Left renal cortex interstitium (tissue), 4 donors: ENCODE data around the gene RNF31. TPM values are rescaled to one million over a fixed set of nuclear protein-coding genes. Genes with fewer than 3 reads are reported as not detected.

Experiments
- DNase-seq, 4 donors: peaks; one replicate each; pipeline ENCODE4 v3.0.0-alpha.2; 2013; ENCODE audit warnings: low read depth in 4 of 4, low spot score in 2 of 4, missing footprints in 1 of 4
- polyA plus RNA-seq, 4 donors: library from polyadenylated mRNA; unstranded; fragments of 120-200 nt; gene quantifications; one replicate each; pipeline ENCODE4 v1.2.1, GENCODE V29; 2013; ENCODE audit not compliant: insufficient read length in 4 of 4

RNF31 gene
- polyA plus RNA-seq, 4 donors = 43.6 to 60.2 (median 57.7) TPM

- DNase-seq = no peak
Observed at GRCh38 chr14:24136684-24137528, 10.4 kb upstream of the RNF31 start.

DNA sequence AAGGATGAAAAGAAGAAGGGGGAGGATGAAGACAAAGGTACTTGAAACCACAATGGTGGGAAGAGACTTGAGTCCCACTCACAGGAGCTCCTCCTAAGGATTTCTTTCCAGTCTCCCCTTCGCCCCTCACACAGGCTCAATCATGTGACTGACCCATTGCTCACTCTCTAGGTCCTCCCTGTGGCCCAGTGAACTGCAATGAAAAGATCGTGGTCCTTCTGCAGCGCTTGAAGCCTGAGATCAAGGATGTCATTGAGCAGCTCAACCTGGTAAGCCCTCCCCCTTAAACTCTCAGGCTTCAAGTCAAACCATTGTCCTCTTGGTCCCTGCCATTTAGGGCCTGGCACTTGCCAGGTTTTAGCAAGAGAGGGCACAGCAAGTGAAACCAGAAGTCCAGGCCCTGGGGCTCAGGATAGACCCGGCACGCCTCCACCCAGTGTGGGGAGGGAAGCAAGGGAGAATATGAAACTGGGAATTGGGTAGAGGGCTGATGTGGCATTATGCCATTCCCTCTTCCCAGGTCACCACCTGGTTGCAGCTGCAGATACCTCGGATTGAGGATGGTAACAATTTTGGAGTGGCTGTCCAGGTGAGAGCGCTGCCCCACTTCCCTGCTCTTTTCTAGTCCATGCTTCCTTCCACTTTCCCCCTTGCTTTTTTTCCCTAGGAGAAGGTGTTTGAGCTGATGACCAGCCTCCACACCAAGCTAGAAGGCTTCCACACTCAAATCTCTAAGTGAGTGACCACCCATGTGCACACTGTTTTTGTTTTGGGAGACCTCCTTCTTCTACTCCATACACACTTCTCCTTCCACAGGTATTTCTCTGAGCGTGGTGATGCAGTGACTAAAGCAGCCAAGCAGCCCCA lies 9.5 kb upstream of the RNF31 start:
- no peak for DNase-seq

DNA sequence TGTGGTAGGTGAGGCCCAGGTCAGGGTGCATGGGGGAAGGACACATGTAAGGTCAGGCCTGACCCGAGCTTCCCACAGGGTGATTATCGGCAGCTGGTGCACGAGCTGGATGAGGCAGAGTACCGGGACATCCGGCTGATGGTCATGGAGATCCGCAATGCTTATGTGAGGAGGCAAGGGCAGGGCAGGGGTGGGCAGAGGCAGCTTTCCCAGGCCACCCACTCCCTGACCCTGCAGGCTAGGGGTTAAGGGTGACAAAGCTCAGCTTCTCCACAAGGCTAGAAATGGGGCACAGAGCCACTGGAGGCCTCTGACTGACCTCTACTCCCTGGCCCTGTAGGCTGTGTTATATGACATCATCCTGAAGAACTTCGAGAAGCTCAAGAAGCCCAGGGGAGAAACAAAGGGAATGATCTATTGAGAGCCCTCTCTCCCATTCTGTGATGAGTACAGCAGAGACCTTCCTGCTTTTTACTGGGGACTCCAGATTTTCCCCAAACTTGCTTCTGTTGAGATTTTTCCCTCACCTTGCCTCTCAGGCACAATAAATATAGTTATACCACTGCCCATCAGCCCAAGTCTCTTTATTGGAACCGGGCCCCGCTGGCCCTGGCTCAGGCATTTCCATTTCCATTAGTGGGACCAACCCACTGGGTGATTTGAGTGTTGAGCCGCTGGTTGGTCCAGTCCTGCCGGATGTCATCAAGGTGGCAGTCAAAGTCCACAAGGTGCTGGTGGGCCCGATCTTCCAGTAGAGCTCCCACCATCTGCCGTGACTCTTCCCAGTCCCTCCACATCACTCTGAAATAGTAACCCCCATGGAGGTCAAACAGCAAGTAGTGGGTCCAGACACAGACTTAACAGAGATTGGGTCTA lies 8.7 kb upstream of the RNF31 start:
- DNase-seq = no peak

DNA sequence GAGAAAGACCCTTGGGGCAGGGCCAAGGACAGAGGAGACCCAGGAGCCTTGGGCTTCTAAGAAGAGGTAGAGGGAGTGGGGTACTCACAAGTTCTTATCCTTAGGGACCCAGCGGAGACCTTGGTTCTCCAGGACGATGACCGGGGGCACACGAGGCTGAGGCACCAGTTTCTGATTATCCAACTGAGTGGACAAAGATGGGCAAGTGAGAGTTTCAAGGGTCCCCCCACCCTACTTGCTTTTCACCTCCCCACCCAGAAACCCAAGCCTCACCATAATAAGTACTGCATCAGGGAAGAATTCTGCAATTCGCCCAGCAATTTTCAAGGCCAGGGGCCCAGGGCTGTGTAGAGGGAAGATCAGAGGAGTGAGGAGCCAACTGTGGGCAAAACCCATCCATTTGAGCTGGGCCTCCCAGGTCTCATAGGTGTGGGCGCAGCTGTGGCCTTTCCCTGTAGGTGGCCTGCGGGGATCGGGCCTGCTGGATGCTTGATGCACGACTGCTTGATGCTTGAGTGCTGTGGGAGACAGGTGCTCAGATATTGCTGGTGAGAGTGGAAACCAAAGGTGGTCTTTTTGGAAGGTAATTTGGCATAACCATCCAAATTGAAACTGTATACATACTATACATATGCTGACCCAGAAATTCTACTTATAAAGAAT lies 7.9 kb upstream of the RNF31 start:
- DNase-seq = no peak

GRCh38 chr14:24141097-24141880 lies 6.0 kb upstream of the RNF31 start, which contains the start of gene EMC9:
Gene EMC9, minus strand, starts transcription at chr14:24141591. Its CDS starts 287 bp downstream, at chr14:24141304.
- peak; percentile 98 to 100 (median 99) for DNase-seq

- no peak for DNase-seq
Observed at GRCh38 chr14:24143511-24143910, 3.8 kb upstream of the RNF31 start.

- no peak for DNase-seq
Observed at GRCh38 chr14:24144451-24144850, 2.8 kb upstream of the RNF31 start.

DNA sequence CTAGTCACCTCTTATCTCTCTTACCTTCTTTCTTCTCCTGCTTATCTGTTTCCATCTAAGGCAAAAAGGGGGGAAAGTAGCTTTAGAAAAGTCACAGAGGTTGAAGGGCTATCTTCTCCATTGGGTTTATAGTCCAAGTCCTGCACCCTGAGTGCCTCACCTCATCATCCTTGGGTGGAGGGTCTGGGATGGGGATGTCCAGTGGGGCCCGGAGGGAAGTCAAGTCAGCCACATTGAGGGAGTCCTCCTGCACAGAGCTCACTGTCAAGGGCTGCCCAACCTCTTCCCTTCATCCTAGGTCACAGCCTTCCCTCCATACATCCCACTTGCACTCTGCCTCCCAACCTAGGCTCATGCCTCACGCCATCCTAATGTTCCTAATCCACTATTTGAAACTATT lies 2.1 kb upstream of the RNF31 start:
- no peak for DNase-seq

DNA sequence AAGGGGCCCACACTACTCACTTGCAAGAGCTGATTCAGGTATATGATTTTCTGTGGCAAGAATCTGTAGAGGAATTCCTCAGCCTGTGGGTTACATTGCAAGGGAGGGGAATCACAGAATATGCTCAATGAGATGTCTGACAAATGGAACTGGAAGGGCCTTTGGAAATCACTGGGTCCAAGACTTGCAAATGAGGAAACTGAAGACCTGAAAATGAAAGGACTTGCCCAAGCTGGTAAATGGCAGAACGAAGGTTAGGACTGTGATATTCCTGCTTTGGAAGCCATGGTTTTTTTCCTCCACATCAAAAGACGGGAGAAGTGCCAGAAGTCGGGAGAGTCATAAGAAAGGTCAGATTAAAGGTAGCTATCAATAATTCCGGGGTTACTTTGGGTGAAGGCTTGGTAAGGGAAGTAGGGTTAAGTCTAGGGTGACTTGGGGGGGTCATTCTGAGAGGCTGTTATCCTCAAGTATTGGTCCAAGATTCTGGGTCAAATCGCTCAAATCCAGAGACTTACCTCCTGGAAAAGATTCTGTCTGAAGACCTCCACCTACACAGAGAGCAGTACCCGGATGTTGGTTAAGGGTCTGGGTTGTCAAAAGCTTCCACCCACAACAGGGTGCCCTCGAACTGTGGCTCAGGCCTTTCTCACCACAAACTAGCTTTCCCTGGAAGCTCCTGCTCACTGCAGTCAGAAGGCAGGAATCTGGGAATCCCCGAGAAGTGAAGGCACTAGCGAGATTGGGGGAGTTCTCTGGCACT lies 1.4 kb upstream of the RNF31 start:
- DNase-seq = peak in 1 of 4 donors; percentile 50

DNA sequence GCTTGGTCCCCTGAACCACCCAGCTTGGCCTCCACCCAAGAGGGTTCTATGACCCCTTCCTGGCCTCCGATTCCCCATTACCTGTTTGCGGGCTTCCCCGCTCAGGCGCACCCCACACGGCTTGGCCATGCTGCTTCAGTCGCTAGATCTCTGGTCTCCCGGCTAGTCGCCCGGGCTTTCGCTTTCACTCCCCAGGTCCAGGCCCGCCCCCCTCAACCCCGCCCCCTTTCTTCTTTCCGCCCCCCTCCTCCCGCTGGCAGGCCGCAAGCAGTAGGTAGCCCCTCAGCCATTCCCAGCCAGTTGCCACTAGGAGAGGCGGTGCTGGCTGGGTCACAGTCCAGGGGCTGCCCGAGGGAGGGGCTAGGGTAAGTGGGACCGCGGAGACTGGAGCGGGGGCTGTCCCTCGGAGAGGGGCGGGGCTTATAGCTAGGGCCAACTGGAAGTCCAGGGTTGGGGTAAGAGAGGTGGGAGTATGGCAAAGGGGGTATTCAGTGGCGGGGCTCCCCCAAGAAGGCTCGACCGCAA lies 783 bp upstream of the RNF31 start, which contains the start of gene PSME2:
PSME2 (minus strand) TSS at position 158 of the 525 bp plus-strand sequence; CDS start at position 129, 29 bp downstream.
- DNase-seq = peak; percentile 83 to 94 (median 90)

DNA sequence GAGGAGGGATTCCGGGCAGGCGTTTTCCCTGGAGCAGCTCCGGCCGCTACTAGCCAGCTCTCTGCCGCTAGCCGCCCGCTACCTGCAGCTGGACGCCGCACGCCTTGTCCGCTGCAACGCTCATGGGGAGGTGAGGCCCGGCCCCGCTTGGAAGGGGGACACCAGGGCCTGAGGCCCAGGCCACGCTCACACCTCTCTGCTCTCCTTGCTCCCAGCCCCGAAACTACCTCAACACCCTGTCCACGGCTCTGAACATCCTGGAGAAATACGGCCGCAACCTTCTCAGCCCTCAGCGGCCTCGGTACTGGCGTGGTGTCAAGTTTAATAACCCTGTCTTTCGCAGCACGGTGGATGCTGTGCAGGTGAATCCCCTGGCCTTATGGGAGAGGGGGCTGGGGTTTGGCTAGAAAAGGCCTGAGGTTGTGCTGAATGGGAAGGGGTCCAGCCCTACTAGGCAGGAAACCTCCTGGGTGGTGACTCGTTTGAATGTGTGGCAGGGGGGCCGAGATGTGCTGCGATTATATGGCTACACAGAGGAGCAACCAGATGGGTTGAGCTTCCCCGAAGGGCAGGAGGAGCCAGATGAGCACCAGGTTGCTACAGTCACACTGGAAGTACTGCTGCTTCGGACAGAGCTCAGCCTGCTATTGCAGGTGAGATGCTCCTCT lies 597 bp downstream of the RNF31 start:
- no peak for DNase-seq

GRCh38 chr14:24149302-24149969 lies 2.1 kb downstream of the RNF31 start:
- no peak for DNase-seq

DNA sequence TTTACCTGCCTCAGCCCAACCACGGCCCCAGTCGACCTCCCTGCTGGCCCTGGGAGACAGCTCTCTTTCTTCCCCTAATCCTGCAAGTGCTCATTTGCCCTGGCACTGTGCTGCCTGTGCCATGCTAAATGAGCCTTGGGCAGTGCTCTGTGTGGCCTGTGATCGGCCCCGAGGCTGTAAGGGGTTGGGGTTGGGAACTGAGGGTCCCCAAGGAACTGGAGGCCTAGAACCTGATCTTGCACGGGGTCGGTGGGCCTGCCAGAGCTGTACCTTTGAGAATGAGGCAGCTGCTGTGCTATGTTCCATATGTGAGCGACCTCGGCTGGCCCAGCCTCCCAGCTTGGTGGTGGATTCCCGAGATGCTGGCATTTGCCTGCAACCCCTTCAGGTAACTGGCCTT lies 2.8 kb downstream of the RNF31 start:
- DNase-seq = no peak

DNA sequence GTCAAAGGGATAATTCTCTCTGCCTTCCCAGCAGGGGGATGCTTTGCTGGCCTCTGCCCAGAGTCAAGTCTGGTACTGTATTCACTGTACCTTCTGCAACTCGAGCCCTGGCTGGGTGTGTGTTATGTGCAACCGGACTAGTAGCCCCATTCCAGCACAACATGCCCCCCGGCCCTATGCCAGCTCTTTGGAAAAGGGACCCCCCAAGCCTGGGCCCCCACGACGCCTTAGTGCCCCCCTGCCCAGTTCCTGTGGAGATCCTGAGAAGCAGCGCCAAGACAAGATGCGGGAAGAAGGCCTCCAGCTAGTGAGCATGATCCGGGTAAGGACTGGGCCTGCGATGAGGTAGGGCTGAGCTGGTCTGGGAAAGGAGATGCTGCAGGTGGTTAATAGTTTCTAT lies 3.3 kb downstream of the RNF31 start:
- no peak for DNase-seq

DNA sequence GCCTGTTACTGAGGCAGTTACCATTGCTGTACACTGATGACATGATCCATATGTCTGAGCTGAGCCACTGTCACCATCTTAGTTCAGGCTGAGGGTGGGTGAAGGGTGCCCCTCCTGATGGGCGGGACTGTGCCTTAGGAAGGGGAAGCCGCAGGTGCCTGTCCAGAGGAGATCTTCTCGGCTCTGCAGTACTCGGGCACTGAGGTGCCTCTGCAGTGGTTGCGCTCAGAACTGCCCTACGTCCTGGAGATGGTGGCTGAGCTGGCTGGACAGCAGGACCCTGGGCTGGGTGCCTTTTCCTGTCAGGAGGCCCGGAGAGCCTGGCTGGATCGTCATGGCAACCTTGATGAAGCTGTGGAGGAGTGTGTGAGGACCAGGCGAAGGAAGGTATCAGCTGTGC lies 3.7 kb downstream of the RNF31 start:
- DNase-seq = no peak

GRCh38 chr14:24151404-24152080 lies 4.2 kb downstream of the RNF31 start:
- DNase-seq = no peak
